ENCODE results near the gene ATP8A2.

ATP8A2 gene

GRCh38 chr13:25625414-25625813 lies 253.6 kb downstream of the ATP8A2 start:
- TF ChIP-seq, protein P1, sequence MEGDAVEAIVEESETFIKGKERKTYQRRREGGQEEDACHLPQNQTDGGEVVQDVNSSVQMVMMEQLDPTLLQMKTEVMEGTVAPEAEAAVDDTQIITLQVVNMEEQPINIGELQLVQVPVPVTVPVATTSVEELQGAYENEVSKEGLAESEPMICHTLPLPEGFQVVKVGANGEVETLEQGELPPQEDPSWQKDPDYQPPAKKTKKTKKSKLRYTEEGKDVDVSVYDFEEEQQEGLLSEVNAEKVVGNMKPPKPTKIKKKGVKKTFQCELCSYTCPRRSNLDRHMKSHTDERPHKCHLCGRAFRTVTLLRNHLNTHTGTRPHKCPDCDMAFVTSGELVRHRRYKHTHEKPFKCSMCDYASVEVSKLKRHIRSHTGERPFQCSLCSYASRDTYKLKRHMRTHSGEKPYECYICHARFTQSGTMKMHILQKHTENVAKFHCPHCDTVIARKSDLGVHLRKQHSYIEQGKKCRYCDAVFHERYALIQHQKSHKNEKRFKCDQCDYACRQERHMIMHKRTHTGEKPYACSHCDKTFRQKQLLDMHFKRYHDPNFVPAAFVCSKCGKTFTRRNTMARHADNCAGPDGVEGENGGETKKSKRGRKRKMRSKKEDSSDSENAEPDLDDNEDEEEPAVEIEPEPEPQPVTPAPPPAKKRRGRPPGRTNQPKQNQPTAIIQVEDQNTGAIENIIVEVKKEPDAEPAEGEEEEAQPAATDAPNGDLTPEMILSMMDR (IDR thresholded peaks at IDR 0.05; ENCODE audit: poor library complexity, severe bottlenecking) = no peak
- no peaks in the 10 kb centered on the region for H3K36me3 ChIP-seq (ENCODE audit: low read depth)
- H3K27ac ChIP-seq (ENCODE audit: poor library complexity, severe bottlenecking) = no peak overlapping the region
- no peaks in the 10 kb centered on the region for H3K27me3 ChIP-seq (ENCODE audit: insufficient read depth, poor library complexity, severe bottlenecking)
- ATAC-seq (ENCODE audit: low read depth) (no peak), DNase-seq (ENCODE audit: low spot score) (no peak)
- H3K4me1 ChIP-seq (ENCODE audit: insufficient read depth, poor library complexity, severe bottlenecking) = no peaks in the 10 kb centered on the region
- no peak overlapping the region for H3K4me3 ChIP-seq (ENCODE audit: severe bottlenecking)
- no peaks in the 10 kb centered on the region for H3K9me3 ChIP-seq (ENCODE audit: severe bottlenecking)

DNA sequence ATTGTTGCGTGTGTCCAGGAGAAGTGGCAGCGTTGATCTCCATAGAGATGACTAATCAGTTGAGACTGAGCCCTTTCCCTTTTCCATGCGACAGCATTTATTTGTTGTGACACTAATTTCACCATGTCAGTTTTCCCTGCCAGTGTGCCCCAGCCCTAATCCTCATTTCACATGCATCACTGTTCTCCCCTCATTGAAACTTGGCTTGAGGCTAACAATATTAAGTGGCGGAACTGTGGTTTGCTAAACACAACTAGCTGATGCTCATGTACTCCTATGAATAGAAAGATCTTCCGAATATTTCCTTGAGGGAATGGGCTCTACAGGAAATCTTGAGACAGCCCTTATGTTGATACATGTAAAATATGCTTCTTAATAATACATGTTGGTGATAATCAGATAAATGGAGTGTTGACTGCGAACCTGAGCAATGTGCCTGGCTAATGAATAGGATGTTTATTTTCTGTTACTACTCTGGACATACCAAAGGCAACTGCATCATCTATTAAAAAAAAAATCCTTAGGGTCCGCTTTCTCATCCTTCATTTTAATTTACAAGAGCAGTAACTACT lies 258.6 kb downstream of the ATP8A2 start:
- no peaks in the 10 kb centered on the region for H3K9me3 ChIP-seq (ENCODE audit: severe bottlenecking)
- no peaks in the 10 kb centered on the region for H3K36me3 ChIP-seq (ENCODE audit: low read depth)
- DNase-seq (ENCODE audit: low spot score) = no peak
- no peaks in the 10 kb centered on the region for H3K27me3 ChIP-seq (ENCODE audit: insufficient read depth, poor library complexity, severe bottlenecking)
- H3K4me1 ChIP-seq (ENCODE audit: insufficient read depth, poor library complexity, severe bottlenecking) = no peaks in the 10 kb centered on the region
- TF ChIP-seq, protein P1 (IDR thresholded peaks at IDR 0.05; ENCODE audit: poor library complexity, severe bottlenecking) = no peak
- H3K27ac ChIP-seq (ENCODE audit: poor library complexity, severe bottlenecking) = no peak overlapping the region
- no peak for ATAC-seq (ENCODE audit: low read depth)
- H3K4me3 ChIP-seq (ENCODE audit: severe bottlenecking) = no peak overlapping the region

DNA sequence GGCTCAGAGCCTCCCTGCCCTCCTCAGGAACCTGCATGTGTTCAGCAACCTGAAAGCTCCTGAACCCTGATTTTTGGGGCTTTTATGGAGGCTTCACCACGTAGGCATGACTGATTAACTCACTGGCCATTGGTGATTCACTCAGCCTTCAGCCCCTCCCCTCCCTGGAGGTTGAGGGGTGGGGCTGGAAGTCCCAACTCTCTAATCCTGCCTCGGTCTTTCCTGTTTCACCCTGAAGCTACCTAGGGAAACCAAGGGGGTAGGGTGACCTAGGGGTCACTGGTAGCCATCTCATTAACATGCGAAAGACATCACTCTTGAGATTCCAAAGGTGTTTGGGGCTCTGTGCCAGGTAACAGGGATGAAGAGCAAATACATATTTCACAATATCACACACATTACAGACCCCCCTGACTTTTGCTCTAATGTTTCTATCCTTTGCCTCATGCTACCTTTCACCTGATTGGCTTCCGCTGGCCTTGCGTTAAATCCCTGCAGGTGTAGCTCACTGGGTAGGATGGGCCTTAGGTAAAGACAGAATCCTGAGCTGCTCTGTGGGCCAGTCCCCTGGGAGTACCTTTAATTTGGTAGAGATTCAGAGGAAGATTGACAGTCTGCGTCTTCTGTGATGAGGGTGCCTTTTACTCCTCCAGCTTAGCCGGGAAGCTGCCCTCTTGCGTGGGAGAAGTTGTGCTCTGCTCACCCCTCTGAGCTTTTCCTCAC lies 260.6 kb downstream of the ATP8A2 start:
- no peak overlapping the region for H3K27ac ChIP-seq (ENCODE audit: poor library complexity, severe bottlenecking)
- H3K27me3 ChIP-seq (ENCODE audit: insufficient read depth, poor library complexity, severe bottlenecking) = no peaks in the 10 kb centered on the region
- no peaks in the 10 kb centered on the region for H3K9me3 ChIP-seq (ENCODE audit: severe bottlenecking)
- H3K36me3 ChIP-seq (ENCODE audit: low read depth) = no peaks in the 10 kb centered on the region
- ATAC-seq (ENCODE audit: low read depth) = no peak
- TF ChIP-seq, protein P1 (IDR thresholded peaks at IDR 0.05; ENCODE audit: poor library complexity, severe bottlenecking) = no peak
- H3K4me3 ChIP-seq (ENCODE audit: severe bottlenecking) = no peak overlapping the region
- H3K4me1 ChIP-seq (ENCODE audit: insufficient read depth, poor library complexity, severe bottlenecking) = no peaks in the 10 kb centered on the region
- no peak for DNase-seq (ENCODE audit: low spot score)

- H3K4me1 ChIP-seq (ENCODE audit: insufficient read depth, poor library complexity, severe bottlenecking) = no peaks in the 10 kb centered on the region
- H3K9me3 ChIP-seq (ENCODE audit: severe bottlenecking) = no peaks in the 10 kb centered on the region
- TF ChIP-seq, protein P1 (IDR thresholded peaks at IDR 0.05; ENCODE audit: poor library complexity, severe bottlenecking) = no peak
- ATAC-seq (ENCODE audit: low read depth) (no peak), DNase-seq (ENCODE audit: low spot score) (no peak)
- H3K27me3 ChIP-seq (ENCODE audit: insufficient read depth, poor library complexity, severe bottlenecking) = no peaks in the 10 kb centered on the region
- no peak overlapping the region for H3K4me3 ChIP-seq (ENCODE audit: severe bottlenecking)
- no peak overlapping the region for H3K27ac ChIP-seq (ENCODE audit: poor library complexity, severe bottlenecking)
- H3K36me3 ChIP-seq (ENCODE audit: low read depth) = no peaks in the 10 kb centered on the region
Observed at GRCh38 chr13:25633093-25633492, 261.3 kb downstream of the ATP8A2 start.

GRCh38 chr13:25645681-25646080 lies 273.9 kb downstream of the ATP8A2 start:
- H3K36me3 ChIP-seq (ENCODE audit: low read depth) = no peaks in the 10 kb centered on the region
- no peaks in the 10 kb centered on the region for H3K4me1 ChIP-seq (ENCODE audit: insufficient read depth, poor library complexity, severe bottlenecking)
- ATAC-seq (ENCODE audit: low read depth) (no peak), DNase-seq (ENCODE audit: low spot score) (no peak)
- H3K27me3 ChIP-seq (ENCODE audit: insufficient read depth, poor library complexity, severe bottlenecking) = no peaks in the 10 kb centered on the region
- H3K4me3 ChIP-seq (ENCODE audit: severe bottlenecking) = no peak overlapping the region
- H3K27ac ChIP-seq (ENCODE audit: poor library complexity, severe bottlenecking) = no peak overlapping the region
- TF ChIP-seq, protein P1 (IDR thresholded peaks at IDR 0.05; ENCODE audit: poor library complexity, severe bottlenecking) = no peak
- H3K9me3 ChIP-seq (ENCODE audit: severe bottlenecking) = no peaks in the 10 kb centered on the region

Measured in RWPE2 (cell line).